GM21825 (cell line): ENCODE measurements around the gene ATXN7.

Source experiments
- ATAC-seq: cut with Tn5 transposase; IDR thresholded peaks from one replicate; pipeline ENCODE4 v1.9.1; 2021; ENCODE audit warnings: mild to moderate bottlenecking, moderate library complexity; ENCODE audit not compliant: unreplicated experiment

The ATXN7 gene, protein sequence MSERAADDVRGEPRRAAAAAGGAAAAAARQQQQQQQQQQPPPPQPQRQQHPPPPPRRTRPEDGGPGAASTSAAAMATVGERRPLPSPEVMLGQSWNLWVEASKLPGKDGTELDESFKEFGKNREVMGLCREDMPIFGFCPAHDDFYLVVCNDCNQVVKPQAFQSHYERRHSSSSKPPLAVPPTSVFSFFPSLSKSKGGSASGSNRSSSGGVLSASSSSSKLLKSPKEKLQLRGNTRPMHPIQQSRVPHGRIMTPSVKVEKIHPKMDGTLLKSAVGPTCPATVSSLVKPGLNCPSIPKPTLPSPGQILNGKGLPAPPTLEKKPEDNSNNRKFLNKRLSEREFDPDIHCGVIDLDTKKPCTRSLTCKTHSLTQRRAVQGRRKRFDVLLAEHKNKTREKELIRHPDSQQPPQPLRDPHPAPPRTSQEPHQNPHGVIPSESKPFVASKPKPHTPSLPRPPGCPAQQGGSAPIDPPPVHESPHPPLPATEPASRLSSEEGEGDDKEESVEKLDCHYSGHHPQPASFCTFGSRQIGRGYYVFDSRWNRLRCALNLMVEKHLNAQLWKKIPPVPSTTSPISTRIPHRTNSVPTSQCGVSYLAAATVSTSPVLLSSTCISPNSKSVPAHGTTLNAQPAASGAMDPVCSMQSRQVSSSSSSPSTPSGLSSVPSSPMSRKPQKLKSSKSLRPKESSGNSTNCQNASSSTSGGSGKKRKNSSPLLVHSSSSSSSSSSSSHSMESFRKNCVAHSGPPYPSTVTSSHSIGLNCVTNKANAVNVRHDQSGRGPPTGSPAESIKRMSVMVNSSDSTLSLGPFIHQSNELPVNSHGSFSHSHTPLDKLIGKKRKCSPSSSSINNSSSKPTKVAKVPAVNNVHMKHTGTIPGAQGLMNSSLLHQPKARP

GRCh38 chr3:63863150-63864007, at the start of gene ATXN7, which contains the start of gene THOC7:
Gene ATXN7 (plus strand): TSS chr3:63863867. CDS start chr3:63912599, 48,732 bp downstream.
Gene THOC7 (minus strand): TSS chr3:63863805. CDS start chr3:63863790, 15 bp downstream.
- ATAC-seq, result peak; percentile 65

DNA sequence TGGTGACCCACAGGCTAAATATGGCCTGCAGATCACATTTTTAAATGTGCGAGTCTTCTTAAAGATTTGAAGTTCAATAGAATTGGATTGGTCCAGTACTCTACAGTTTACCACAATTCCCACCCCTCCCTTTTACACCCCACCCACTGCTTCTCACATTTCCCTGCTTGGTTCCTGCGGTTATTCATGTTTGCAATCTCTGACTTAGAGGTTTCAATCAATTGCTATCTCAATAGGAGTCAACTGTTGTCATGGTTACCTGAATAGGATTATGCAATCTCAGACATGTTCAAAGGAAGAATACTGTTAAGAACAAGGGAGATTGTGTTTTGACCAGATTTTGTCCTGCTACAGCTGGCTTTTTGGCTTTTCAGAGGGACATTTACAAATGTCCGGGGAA, 49.4 kb upstream of the ATXN7 start:
- ATAC-seq, result no peak

DNA sequence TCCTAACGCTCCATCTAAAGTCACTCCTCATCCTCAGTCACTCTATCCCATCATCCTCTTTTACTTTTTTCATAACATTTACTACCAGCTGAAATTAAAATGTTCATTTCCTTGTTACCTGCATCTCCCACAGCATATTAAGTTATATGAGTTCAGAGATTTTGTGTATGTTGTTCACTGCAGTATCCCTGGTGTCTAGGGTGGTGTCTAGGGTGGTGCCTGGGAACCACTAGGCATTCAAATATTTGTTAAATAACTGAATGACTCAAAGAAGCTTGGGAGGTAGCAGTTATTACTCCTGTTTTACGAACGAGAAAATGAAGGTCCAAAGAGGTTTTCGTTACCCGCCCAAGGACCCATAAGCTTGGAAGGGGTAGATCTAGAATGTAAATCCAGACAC, 46.4 kb upstream of the ATXN7 start:
- ATAC-seq, result no peak

DNA sequence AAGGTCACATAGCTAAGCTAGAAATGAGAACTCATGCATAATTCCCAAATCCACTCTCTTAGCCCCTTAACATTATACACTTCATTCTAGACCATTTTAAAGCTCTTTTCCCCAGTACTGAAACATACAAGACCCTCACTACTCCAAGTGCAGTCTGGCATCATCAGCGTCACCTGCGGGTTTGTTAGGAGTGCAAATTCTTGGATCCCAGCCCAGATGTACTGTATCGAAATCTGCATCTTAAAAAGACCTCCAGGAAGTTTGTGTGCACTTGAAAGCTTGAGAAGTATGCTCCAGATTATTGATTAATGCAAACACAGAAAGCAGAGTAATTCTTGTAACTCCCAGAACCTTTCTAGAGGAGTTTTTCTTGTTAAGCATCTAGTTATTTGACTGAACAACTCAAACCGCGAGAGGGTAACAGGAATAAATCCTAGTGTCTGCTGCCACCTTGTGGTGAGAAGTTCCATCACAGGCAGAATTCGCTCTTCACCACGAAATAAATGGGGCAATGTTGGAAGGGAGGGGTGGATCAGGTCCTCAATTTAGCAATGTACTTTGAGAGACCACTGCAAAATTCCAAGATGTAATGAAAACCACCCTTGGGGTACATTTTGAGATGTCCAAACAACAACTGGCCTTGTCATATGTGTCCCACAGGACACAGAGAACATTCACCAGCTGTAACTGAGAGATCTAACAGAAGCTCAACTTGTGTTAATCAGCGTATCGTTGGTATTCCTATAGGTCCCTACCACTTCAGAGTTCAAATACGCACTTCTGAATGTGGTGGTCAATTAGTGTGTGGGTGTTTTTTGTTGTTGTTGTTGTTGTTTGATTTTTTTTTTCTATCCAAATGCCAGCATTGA, 45.2 kb upstream of the ATXN7 start:
- peak; percentile 69 for ATAC-seq

DNA sequence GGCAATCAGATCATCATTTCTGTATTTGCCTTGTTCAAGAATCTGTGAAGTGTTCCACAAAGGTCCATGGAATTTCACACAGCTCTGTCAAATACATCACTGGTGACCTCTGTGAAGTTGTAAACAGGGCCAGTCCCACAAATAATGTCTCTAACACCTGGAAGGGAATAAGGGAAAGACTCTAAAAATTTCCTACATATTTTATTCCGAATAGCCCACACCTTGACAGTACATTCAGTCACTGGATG, 44.6 kb upstream of the ATXN7 start, which contains the start of gene C3orf49:
TSS of gene C3orf49 (plus strand) at position 149 of the 248 bp plus-strand sequence. CDS start 173 bp downstream, outside the sequence.
- no peak for ATAC-seq

- no peak for ATAC-seq
Observed at GRCh38 chr3:63824309-63824708, 39.4 kb upstream of the ATXN7 start.

DNA sequence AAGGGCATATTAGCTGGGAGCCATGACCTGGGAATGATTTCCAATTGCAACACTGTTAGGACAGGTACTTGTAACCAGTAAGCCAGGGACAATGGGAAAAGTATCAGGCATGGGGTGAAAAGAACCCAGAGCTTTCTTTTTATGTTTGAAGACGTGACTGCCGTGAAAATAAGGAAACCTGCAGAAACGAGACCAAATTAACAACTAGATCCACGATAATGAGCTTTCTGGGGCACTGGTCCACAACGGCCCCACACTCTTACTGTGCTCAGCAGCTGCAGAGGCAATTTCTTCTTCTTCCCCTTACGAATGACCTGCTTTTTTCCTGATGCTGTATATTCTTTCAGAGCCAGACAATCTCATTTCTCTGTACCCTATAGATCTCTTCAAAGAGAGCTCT, 33.1 kb upstream of the ATXN7 start:
- no peak for ATAC-seq

DNA sequence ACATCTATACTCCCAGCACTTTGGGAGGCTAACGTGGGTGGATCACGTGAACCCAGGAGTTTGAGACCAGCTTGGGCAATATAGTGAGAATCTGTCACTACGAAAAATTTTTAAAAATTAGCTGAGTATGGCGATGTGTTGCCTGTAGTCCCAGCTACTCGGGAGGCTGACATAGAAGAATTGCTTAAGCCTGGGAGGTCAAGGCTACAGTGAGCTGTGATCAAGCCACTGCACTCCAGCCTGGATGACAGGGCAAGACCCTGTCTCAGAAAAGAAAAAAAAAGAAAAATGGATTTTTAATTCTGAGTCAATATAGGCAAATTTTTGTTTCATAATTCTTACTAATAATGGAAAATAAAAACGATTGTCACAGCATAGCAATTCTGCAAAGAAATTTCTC, 31.3 kb upstream of the ATXN7 start:
- ATAC-seq, result no peak

GRCh38 chr3:63841704-63842103, 22.0 kb upstream of the ATXN7 start:
- ATAC-seq, result no peak

- ATAC-seq, result no peak
Observed at GRCh38 chr3:63842127-63842526, 21.5 kb upstream of the ATXN7 start.

DNA sequence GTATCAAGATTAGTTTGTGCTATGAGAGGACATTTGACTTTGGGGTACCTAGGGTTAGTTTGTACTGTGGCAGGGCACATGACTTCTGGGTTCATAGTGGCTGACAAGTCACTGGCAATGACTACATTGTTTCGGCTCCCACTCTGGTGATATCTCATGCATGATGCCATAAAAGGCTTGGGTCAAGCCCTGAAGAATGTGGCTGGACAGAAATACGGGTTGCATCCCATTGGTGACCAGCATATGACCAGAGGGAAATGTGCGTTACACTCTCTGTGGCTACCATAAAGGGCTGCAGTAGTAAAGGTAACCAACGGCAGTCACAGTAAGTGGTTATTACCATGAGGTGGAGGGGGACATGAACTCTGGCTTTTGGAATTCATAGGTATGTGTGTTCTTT, 18.5 kb upstream of the ATXN7 start:
- ATAC-seq, result no peak

DNA sequence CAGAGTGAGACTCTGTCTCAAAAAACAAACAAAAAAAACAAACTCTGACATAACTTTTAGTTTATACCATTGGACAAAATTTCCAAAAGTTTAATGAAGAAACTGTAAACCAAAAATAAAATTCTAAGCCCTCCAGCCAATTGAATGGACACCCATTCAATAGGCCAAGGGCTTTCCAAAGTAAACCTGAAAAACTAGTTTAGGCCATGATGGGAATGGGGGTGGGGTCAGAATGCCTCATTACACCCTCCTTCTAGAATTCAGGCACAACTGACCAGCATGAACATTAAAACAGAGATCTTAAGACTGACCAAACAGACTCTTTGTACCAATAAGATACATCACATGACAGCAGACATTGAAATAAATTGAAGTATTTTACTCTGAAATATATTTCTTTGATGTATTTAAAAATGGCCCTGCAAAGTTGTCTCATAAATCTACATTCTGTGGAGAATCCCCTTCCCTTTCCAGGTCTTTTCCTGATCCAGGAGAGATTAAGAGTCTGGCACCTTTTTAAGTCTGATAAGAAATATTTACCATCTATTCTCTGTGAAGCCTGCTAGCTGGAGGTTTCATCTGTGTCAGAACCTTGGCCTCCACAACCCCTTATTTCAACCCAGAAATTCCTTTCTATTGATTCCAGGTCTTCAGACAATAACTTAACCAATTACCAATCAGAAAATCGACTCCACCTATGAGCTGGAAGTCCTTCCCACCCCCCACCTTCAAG, 15.8 kb upstream of the ATXN7 start:
- ATAC-seq, result no peak

- ATAC-seq, result no peak
Observed at GRCh38 chr3:63849175-63849574, 14.5 kb upstream of the ATXN7 start.

GRCh38 chr3:63851287-63851686, 12.4 kb upstream of the ATXN7 start:
- no peak for ATAC-seq

GRCh38 chr3:63853106-63853505, 10.6 kb upstream of the ATXN7 start:
- no peak for ATAC-seq

GRCh38 chr3:63855333-63855940, 8.2 kb upstream of the ATXN7 start:
- ATAC-seq, result no peak

DNA sequence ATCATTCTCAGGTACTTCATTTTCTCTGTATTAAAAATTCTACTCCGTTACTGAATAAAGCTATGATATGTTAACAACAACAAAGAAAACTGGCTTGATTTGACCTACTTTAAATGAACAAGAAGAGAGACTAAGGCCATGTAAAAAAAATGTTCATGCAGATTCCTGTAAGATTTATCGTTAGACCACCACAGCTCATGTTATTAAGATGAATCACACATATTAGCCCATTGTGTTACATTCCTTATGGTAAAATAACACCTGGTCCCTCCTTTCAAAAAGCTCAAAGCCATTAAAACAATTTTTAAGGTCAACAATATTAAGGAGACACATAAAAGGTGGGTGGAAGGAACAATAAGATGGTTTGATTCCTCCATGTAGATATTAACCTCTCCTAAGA, 6.4 kb upstream of the ATXN7 start:
- no peak for ATAC-seq

DNA sequence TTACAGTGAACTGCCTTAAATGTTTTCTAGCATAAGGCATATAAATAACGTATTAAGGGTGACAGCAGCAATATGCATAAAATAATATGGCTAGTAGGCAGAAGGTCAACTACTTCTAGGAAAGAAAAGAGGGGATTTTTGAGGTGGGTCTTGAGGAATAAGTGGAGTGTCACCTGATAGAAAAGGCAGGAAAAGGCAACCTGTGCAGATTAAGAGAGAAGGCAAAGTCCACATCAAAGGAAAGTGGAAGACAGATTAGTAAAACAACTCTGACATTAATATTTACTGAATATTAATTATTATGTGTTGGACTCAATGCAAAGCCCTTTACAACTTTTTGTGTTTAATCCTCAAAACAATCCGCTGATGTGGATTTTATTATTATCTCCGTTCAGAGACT, 2.9 kb upstream of the ATXN7 start:
- ATAC-seq, result no peak

GRCh38 chr3:63861306-63861705, 2.4 kb upstream of the ATXN7 start:
- no peak for ATAC-seq
